ENCODE data around the gene TUBA1C.

TUBA1C gene

DNA sequence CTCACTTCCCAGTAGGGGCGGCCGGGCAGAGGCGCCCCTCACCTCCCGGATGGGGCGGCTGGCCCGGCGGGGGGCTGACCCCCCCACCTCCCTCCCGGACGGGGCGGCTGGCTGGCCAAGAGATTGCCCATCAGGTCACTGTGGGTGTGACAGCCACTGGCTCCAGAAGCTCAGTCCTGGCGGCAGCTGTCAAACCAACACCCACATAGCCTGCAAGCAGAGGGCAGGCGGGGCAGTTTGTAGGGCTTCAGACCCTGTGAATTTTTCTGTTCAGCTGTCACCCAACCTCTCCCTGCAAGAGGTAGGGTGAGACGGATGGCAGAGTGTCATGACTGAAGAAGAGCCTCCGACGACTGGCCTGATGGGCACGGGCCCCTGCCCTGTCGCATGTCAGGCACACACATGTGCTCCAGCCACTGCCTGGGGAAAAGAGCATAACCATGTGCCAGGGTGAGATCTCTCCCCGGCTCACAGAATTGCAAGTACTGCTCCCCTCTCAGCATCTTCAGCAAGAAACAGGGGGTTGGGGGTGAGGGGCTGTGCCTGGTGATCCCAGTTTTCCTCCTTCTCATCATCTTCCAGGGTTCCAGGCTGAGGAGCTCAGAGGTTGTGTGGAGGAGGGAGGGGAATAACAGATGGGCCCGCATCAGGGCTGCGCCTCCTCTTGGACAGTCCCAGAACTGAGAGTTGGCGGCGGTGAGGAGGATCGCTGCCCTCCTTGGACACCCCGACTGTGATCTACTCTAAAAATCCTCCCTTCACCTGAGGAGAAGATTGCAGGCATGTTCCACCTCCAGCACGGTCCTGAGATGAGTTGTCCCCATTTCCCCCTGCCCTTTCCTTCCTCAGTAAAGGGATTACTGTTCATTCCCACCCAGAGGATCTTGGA, 18.9 kb downstream of the TUBA1C start:
- no peak for DNase-seq (ENCODE audit: low read depth)

DNA sequence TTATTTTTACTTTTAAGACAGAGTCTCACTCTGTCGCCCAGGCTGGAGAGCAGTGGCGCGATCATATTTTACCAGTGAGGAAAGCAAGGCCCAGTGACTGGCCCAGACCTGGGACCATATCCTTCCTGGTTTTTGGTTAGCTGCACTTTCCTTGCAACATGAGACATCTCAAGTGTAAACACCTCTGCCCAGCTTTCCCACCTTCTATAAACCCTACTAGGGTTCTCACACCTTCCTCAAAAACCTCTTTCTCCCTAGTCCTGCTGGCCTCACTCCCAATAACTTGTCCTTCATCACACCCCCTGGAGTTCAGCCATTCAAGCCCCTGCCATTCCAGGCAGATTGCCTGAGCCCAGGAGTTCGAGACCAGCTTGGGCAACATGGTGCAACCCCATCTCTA, 19.8 kb downstream of the TUBA1C start:
- DNase-seq (ENCODE audit: low read depth): no peak

DNA sequence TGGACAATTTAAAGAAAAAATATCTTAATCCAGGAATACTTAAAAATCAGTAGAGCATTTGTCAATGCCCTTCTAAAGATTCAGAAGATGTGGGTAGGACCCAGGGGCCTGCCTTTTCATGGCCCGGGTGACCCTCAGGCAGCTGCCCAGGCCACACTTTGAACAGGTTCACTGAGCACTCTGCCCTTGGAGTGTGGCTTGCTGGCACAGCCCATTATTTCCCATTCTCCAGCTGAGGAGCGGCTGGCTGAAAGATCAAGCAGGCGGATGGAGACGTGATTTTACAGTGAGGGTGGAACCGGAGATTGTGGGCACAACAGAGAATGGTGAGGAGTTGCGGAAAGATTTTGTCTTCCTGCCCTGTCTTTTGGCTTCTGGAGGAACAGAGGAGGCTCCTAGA, 23.0 kb downstream of the TUBA1C start:
- DNase-seq (ENCODE audit: low read depth): no peak

DNA sequence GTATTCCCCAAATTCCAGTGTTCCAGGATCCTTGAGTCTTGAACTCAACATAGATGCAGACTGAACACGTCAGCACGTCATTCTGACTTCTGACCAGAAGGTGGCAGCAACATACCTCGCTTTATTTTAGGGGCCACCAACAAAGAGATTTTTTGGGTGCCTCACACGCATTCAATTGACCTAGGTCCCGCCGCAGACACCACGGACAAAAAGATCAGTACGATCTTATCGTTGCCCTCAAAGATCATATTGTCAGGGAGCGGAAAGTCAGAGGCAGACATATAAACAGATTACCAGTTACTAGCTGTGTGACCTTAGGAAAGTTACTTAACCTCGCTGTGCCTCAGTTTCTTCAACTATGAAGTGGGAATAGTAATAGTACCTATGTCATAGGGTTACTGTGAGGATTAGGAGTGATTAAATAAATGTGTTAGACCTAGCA, 23.6 kb downstream of the TUBA1C start:
- peak; percentile 45 for DNase-seq (ENCODE audit: low read depth)

DNA sequence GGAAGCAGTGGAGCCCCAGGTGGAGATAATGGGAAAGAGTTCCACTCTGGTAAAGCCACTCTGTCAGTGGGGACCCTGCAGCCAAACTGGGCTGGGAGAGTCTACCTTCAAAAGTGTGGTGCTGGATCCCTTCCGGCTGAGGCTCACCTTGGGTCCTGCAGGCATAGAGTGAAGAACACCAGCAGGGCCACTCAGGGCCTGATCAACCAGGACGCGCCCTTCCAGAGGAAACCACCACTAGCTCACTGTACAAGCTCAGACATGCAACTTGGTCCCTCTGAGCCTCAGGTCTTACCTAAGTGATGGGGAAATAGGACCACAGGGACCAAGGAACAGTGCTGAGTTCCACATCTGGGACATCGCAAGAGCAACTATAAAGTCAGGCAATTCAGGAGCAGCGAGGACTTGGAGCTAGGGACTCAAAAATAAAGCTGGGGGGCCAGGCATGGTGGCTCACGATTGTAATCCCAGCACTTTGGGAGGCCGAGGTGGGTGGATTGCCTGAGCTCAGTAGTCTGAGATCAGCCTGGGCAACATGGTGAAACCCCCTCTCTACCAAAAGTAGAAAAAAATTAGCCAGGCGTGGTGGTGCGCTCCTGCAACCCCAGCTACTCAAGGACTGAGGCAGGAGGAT, 24.2 kb downstream of the TUBA1C start:
- DNase-seq (ENCODE audit: low read depth): no peak

DNA sequence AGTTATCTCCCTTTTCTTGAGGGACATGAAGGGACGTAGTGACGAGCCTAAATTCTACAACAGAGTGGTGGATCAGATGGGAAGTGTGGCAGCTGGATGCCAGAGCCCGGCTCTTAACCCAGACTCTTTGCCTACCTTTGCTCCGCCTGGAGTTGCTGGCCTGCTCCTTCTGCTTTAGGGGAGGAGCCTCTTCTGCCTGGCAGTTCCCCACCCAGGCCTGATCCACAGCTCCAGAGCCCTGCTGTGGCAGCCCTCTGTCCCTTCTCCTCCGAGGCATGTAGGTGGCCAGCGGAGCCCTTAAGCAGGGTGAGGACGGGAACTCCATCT, 27.8 kb downstream of the TUBA1C start:
- no peak for DNase-seq (ENCODE audit: low read depth)

DNA sequence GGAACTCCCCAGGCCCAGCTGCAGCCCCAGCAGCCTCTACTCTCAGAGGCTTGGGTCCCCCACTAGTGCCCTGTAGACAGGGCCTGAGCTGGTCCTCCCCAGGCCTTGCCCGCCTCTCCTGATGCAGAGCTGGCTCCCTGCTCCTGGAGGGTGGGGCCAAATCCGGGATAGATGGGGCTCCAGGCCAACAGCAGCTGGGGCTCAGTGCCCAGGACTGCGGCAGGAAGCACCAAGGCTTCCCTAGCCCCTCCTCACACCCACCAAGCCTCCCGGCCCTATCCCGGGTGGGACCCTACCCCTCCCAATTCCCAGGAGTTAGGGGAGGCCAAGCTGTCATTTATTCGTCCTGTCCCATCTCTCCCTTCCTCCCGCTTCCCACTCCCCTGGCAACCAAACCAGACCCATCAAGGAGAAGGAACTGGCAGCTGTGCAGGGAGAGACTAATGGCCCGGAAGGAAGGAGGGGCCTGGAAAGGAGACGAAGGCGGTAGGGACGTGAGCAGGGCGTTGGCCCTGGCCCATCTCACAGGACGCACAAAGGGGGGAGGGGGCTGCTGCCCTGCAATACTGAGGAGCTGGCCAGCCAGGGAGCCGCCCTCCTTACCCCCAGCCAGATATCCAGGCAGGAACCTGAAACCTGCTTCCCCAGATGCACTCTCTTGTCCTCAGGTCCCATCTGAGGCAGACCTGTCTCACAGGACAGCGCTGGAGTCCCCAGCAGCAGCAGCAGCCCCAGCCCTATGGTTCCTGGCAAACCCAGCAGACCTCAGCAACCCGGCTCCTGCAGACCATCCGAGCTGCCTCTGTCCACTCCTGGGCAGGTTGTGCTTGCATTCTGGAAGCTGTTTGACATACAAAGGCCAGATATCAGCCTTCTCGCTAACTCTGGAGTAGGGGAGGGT, 28.4 kb downstream of the TUBA1C start:
- no peak for DNase-seq (ENCODE audit: low read depth)

DNA sequence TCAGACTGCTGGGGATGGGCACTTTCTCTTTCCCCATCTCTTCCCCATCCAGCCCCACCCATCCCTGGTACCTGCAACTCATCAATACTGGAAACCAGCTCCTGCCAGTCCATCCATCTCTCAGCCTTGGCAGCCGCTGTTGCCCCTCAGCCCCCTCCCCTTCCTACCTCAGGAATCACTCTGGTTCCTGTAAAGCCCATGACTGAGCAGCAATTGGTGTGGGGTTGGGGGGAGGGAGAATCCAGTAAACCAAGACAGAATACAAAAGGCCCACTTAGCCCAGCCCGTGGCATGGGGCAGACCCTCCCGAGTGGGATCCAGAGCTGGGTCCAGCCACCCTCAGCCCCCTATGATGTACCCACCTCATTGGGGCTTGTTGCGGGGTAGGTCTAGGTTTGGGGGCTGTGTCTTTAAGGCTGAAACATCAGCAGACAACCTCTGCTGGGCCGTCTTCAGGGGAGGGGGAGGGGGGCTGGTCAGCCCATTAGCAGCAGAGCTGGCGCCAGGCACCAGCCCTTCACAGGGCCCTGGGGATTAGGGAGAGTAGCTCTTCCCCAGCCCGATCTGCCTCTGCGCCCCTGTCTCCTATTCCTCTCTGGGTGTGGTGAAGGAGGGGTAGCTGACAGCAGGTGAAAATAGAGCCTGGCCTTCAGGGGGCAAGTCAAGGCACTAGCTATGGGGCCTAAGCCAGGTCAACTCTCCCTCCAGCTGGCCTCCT, 29.4 kb downstream of the TUBA1C start:
- no peak for DNase-seq (ENCODE audit: low read depth)

DNA sequence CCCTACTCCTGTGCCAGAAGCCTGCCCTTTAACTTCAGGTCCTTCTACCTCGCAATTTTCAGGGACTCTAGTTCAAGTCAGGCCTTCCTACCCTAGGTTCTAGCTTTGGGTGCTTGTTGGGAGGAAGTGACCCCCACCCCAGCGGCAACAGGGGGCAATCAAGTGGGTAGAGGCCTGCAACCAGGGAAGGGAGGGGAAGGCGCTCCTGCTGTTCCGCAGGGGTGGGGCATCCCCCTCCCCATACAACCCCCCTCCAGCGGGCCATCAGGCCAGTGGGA, 29.9 kb downstream of the TUBA1C start:
- DNase-seq (ENCODE audit: low read depth): no peak

DNA sequence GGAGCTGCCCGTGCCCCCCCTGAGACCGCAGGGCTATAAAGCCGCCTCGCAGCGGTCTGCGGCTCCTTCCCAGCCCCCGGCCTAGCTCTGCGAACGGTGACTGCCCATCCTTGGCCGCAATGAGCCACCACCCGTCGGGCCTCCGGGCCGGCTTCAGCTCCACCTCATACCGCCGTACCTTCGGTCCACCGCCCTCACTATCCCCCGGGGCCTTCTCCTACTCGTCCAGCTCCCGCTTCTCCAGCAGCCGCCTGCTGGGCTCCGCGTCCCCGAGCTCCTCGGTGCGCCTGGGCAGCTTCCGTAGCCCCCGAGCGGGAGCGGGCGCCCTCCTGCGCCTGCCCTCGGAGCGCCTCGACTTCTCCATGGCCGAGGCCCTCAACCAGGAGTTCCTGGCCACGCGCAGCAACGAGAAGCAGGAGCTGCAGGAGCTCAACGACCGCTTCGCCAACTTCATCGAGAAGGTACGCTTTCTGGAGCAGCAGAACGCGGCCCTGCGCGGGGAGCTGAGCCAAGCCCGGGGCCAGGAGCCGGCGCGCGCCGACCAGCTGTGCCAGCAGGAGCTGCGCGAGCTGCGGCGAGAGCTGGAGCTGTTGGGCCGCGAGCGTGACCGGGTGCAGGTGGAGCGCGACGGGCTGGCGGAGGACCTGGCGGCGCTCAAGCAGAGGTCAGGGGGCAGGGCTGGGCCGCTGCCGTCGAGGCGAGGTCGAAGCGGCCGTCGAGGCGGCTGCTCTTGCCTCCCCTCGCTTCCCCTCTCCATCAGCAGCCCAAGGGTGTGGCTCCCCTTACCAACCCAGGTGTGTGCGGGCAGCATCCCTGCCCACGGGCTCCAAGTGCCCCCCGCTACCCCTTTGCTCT, 30.4 kb downstream of the TUBA1C start, which contains the start of gene PRPH:
PRPH (plus strand) TSS at position 66 of the 855 bp plus-strand sequence; CDS start at position 120, 54 bp downstream.
- DNase-seq (ENCODE audit: low read depth): no peak

DNA sequence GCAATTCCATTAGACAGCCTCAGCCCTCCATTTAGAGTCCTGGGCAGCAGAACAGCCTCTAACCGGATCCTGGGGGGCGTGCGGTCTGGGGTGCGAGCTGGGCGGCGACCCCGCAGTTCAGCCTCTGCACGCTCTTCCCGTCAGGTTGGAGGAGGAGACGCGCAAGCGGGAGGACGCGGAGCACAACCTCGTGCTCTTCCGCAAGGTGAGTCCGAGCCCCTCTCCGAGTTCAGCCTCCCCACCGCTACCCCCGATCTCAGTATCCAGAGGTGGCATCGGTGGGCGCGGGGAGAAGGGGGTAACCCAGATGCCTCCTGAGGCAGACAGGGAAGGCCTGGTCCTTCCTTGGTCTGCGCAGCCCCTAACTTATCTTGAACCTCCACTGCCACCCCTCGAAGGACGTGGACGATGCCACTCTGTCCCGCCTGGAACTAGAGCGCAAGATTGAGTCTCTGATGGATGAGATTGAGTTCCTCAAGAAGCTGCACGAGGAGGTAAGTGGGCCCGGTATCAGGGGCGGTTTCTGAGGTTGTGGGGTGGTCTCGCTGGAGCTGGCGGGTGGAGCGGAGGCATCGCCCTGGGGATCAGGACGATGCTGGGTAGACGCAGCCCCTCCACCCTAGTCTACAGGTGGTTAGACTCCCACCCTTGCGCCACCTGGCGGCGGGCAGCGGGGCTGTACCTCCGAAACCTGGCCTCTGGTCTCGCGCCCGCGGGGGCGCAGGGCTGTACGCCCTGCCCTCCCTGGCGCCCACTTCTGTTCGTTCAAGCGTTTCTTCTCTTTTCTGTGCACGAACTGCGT, 31.4 kb downstream of the TUBA1C start:
- DNase-seq (ENCODE audit: low read depth): peak; percentile 39

DNA sequence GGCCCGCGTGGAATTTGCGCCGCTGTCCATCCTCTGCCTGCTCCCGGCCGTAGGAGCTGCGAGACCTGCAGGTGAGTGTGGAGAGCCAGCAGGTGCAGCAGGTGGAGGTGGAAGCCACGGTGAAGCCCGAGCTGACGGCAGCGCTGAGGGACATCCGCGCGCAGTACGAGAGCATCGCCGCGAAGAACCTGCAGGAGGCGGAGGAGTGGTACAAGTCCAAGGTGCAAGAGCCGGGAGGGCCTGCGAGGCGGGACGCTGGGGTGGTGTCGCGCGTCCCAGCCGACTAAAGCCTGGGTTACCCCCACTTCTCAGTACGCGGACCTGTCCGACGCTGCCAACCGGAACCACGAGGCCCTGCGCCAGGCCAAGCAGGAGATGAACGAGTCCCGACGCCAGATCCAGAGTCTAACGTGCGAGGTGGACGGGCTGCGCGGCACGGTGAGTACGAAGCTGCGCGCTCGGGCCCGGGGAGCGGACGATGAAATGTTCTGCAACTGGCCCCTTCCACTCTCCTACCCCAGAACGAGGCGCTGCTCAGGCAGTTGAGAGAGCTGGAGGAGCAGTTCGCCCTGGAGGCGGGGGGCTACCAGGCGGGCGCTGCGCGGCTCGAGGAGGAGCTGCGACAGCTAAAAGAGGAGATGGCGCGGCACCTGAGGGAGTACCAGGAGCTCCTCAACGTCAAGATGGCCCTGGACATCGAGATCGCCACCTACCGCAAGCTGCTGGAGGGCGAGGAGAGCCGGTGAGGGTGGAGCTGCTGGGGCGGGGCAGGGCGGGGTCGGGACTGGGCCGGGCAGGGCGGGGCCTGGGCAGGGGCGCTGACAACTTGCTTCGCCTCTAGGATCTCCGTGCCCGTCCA, 32.2 kb downstream of the TUBA1C start:
- no peak for DNase-seq (ENCODE audit: low read depth)

DNA sequence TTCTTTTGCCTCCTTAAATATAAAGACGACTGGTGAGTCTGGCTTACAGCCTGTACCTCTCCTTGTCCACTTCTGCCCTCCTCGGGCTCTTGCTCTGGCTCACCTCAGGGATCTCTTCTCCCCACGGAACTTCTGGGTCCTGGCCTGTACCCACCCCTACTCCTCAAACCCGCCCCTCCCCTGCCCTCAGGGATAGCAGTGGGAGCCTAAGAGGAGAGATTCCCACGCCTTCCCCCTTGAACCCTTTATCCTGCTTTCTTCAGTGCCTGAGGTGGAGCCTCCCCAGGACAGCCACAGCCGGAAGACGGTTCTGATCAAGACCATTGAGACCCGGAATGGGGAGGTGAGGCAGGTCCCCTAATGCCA, 32.8 kb downstream of the TUBA1C start:
- no peak for DNase-seq (ENCODE audit: low read depth)

DNA sequence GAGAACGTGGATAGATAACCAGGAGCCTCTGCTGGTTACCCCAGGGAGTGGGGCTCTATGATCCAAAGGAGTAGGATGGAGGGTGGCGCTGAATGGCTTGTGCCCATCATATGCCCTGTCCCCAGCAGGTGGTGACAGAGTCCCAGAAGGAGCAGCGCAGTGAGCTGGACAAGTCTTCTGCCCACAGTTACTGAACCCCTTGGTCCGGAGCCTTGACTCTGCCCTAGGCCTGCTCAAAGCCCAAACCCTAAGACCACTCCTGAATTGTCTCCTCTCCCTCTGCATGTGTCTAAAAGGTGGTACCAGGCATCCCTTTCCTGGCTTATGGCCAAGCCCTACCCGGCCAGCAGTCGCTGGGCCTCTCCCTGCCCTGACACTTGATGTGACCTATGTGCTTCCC, 33.3 kb downstream of the TUBA1C start:
- no peak for DNase-seq (ENCODE audit: low read depth)

DNA sequence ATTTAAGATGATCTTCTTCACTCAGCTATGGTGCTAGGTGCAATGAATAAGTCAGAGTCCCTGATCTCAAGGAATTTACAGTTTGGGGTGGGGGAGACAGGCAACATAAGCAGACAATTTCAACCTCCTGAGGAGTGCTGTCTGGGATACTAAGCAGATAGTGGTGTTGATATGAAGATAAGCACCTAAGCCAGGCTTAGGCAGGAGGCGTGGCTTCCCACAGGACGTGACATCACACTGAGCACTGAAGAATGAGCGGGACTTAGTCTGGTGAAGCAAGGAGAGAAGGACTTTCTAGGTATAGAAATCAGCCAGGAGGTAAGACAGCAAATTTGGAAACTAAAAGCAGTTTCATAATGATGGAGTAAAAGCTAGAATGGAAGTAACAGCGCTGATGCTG, 36.9 kb downstream of the TUBA1C start:
- DNase-seq (ENCODE audit: low read depth): no peak

DNA sequence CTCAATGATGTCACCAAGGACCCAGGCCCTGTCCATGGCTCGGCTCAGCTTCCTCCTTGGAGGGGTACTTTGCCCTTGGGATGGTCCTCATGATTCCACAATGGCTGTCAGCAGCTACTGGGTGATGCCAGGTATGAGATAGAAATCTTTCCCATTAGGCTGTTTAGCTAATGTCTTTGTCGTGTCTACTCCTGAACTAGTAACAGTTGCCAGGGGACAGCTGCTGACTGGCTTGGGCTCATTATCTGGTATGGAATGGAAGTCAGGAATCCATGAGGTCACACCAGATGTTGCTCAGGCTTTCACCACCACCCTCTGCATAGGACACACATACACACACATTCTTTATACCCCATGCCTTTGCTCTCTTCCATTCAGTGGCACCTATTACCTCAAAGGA, 39.3 kb downstream of the TUBA1C start:
- no peak for DNase-seq (ENCODE audit: low read depth)

DNA sequence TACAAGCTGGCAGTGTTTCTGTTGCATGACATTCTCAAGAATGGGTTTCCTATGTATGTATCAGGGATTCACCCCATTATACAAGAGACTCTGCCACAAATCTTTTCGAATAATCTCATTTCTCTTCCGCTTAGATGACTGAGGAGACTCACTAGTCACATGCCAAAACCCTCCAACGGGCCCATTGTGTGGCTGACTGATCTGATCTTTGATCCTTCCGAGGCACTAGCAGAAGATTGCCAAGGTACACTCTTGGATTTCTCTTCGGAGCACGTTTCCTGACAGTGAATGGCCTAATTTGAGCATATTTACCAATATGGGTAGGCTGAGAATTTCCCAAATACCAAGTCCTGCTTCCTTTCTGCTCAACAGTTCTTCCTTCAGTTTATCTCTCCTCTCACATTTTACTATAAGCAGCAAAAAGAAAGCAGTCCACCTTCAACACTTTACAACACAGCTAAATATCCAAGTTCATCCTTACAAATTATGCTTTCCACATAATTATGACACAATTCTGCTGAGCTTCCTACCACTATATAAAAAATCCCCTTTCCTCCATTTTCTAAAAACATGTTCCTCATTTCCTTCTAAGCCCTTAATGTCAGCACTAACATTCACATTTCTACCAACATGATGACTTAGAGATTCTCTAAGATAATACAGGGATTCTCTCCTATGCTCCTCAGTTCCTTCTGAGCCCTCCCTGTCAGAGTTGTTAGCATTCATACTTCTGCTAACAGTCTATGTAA, 41.1 kb downstream of the TUBA1C start:
- no peak for DNase-seq (ENCODE audit: low read depth)

DNA sequence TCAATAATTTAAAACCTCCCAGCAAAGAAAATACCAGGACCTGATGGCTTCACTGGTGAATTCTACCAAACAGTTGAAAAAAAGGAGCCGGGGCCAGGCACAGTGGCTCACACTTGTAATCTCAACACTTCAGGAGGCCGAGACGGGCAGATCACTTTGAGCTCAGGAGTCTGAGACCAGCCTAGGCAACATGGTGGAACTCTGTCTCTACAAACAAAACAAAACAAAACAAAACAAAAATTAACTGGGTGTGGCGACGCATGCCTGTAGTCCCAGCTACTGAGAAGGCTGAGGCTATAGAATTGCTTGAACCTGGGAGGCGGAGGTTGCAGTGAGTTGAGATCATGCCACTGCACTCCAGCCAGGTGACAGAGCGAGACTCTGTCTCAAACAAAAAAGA, 44.5 kb downstream of the TUBA1C start:
- DNase-seq (ENCODE audit: low read depth): no peak
